ENCODE data around the gene MAPT. TPM values are rescaled to one million over a fixed set of nuclear protein-coding genes. Genes with fewer than 3 reads are reported as not detected.

MAPT gene
- total and polyA plus RNA-seq, 2 of the 13 experiments (the other 11 are each of a cell fraction or from before 2014, with no cell fraction given), result 2.1 to 2.8 TPM

GRCh38 chr17:45873728-45874127 lies 20.6 kb upstream of the MAPT start (continued):
- TF ChIP-seq TSC22D2 (CRISPR knock-in tag; IDR thresholded peaks at IDR 0.05; ENCODE audit: borderline replicate concordance), result no peak
- no peak for TF ChIP-seq TBL1XR1 (IDR thresholded peaks at IDR 0.05; ENCODE audit: borderline replicate concordance, low read length, partially characterized antibody)

- Histone ChIP-seq H3K4me3 (replicated peaks in 1 of 3; ENCODE audit: insufficient read depth in 1 of 3, low read depth in 2 of 3, low read length in 3 of 3) (no peak overlapping the region), H4K20me1 (ENCODE audit: insufficient read depth, low read length) (no peaks in the 10 kb centered on the region), H3K4me2 (ENCODE audit: low read depth, low read length) (no peak overlapping the region), H3K9ac (ENCODE audit: insufficient read depth, low read depth, low read length) (no peak overlapping the region), H3K27ac (ENCODE audit: extremely low read length, insufficient read depth, low read length) (no peak overlapping the region), H3K9me3 (ENCODE audit: low read length) (no peaks in the 10 kb centered on the region), H3K36me3 (replicated peaks in 1 of 2; ENCODE audit: control insufficient read depth in 1 of 2, insufficient read depth in 2 of 2, low read length in 2 of 2) (no peaks in the 10 kb centered on the region), H3K4me1 (ENCODE audit: insufficient read depth, low read length) (no peaks in the 10 kb centered on the region), H3K27me3 (ENCODE audit: control insufficient read depth in 1 of 2, insufficient read depth in 2 of 2, low read length in 2 of 2) (peaks cover 0 to 53% of the 10 kb centered on the region in 2 experiments; a peak in 3 of 5 replicates), H3K79me2 (ENCODE audit: insufficient read depth, low read length) (no peaks in the 10 kb centered on the region), H2AFZ (ENCODE audit: low read length) (no peak overlapping the region)
- no TSS peak for BruUV-seq (replicated peaks)
- ATAC-seq (no peak), FAIRE-seq (no peak), DNase-seq (ENCODE audit: low spot score) (no peak)
- WGBS (ENCODE audit: low lambda C conversion rate), result 14% methylated on average over 3 of the region's 3 CpGs
- in situ Hi-C loops (cut with HindIII; ENCODE audit: extremely low pct_ligation_motif_present, low pct_unique_long_range_greater_than_20kb), result loop anchor here (10.0 kb wide), 1 partner anchor 61 kb away; no protein-coding TSS in a partner anchor
- intact Hi-C loops (cut with micrococcal nuclease; ENCODE audit: unreplicated experiment), result no loop called here
- POLR2A ChIA-PET, result no interaction called here
- CTCF ChIA-PET (ENCODE audit: low intra/inter-chr PET ratio, low total read pairs), result no interaction called here
- no peak for TF ChIP-seq CHD2 (IDR thresholded peaks at IDR 0.05; ENCODE audit: low read depth, low read length)
- no peak for TF ChIP-seq DMAP1 (CRISPR knock-in tag; IDR thresholded peaks at IDR 0.05)
- no peak for TF ChIP-seq IRF2 (CRISPR knock-in tag; IDR thresholded peaks at IDR 0.05)
- no peak for TF ChIP-seq HMGXB3 (CRISPR knock-in tag; IDR thresholded peaks at IDR 0.05; ENCODE audit: borderline replicate concordance)
- TF ChIP-seq ZNF335 (CRISPR knock-in tag; IDR thresholded peaks at IDR 0.05), result no peak
- no peak for TF ChIP-seq PRPF4 (IDR thresholded peaks at IDR 0.05; ENCODE audit: low read depth, low read length, poor library complexity, severe bottlenecking)
- TF ChIP-seq ZBTB21 (CRISPR knock-in tag; IDR thresholded peaks at IDR 0.05), result no peak
- TF ChIP-seq ZNF333 (CRISPR knock-in tag; IDR thresholded peaks at IDR 0.05; ENCODE audit: borderline replicate concordance), result no peak
- TF ChIP-seq ZNF850 (CRISPR knock-in tag; conservative IDR thresholded peaks at IDR 0.05), result no peak
- no peak for TF ChIP-seq ZNF510 (CRISPR knock-in tag; IDR thresholded peaks at IDR 0.05; ENCODE audit: low read depth)
- no peak for TF ChIP-seq FOXK2 (IDR thresholded peaks at IDR 0.05)
- TF ChIP-seq MBNL3 (CRISPR knock-in tag; conservative IDR thresholded peaks at IDR 0.05), result no peak
- no peak for TF ChIP-seq MED1 (CRISPR knock-in tag; IDR thresholded peaks at IDR 0.05)
- TF ChIP-seq FOXP4 (CRISPR knock-in tag; IDR thresholded peaks at IDR 0.05), result no peak
- TF ChIP-seq HDAC6 (IDR thresholded peaks at IDR 0.05; ENCODE audit: low read depth, low read length), result no peak
- no peak for TF ChIP-seq ZNF598 (CRISPR knock-in tag; IDR thresholded peaks at IDR 0.05; ENCODE audit: borderline replicate concordance)
- no peak for TF ChIP-seq ZSCAN31 (CRISPR knock-in tag; IDR thresholded peaks at IDR 0.05; ENCODE audit: low read depth)
Observed at GRCh38 chr17:45874151-45874550, 20.2 kb upstream of the MAPT start.

All from HepG2 (cell line).